RWPE1 (cell line): ENCODE results near the gene CD7.
A peak's percentile ranks its signal among the peaks of the same experiment; 100 is the strongest.

Experiments used
- CTCF ChIA-PET: fragments of 350-600 bp; sonication (Branson Sonifier 250); formaldehyde crosslinking; extraction: SDS; loops from one replicate; lab custom pipeline; 2021; lab: Yijun Ruan, JAX
- POLR2A ChIA-PET: fragments of 400-600 bp; formaldehyde crosslinking; extraction: SDS; loops from one replicate; lab custom pipeline; 2020; ENCODE audit warnings: antibody characterized with exemption; ENCODE audit not compliant: low non-redundant PET; lab: Yijun Ruan, JAX
- DNase-seq: peaks from one replicate; pipeline ENCODE4 v3.0.0; 2012; ENCODE audit warnings: low spot score
- H3K27ac ChIP-seq: fragments of 450-650 bp; 2 replicates; pipeline ENCODE4 v1.5.1; 2017
- CTCF ChIP-seq: fragments of 450-650 bp; conservative IDR thresholded peaks from 2 replicates; pipeline ENCODE4 v1.5.1; 2017; ENCODE audit warnings: low read depth, mild to moderate bottlenecking

Gene CD7

GRCh38 chr17:82300707-82301270 lies 16.6 kb downstream of the CD7 start:
- H3K27ac ChIP-seq = peak overlapping the region; percentile 100
- DNase-seq = peak; percentile 39
- ChIA-PET POLR2A (interaction anchor here (0.5 kb wide), 1 partner anchor 34 kb away, joined by 5 read pairs; no protein-coding TSS in a partner anchor), CTCF (interaction anchor here (0.6 to 1.6 kb wide), 12 partner anchors 10 to 305 kb away, joined by 3 to 5 read pairs (median 3); no protein-coding TSS in a partner anchor)
- TF ChIP-seq CTCF = peak; percentile 77

GRCh38 chr17:82300228-82300627 lies 17.2 kb downstream of the CD7 start:
- H3K27ac ChIP-seq = peak overlapping the region; percentile 100
- no peak for DNase-seq
- POLR2A ChIA-PET = no interaction called here
- CTCF ChIA-PET = interaction anchor here (0.6 to 1.1 kb wide), 5 partner anchors 31 to 303 kb away, joined by 3 to 5 read pairs (median 3); no protein-coding TSS in a partner anchor
- TF ChIP-seq CTCF = no peak

GRCh38 chr17:82299452-82299851 lies 18.0 kb downstream of the CD7 start:
- CTCF ChIA-PET = interaction anchor here (0.8 to 0.9 kb wide), 3 partner anchors 31 to 787 kb away, joined by 3 to 5 read pairs (median 3); no protein-coding TSS in a partner anchor
- H3K27ac ChIP-seq = peak overlapping the region; percentile 100
- no peak for TF ChIP-seq CTCF
- POLR2A ChIA-PET = interaction anchor here (1.9 kb wide), 1 partner anchor 34 kb away, joined by 4 read pairs; the partner anchor contains the start of gene SECTM1
- DNase-seq = no peak

- ChIA-PET POLR2A (interaction anchor here (0.8 to 1.9 kb wide), 3 partner anchors 25 to 35 kb away, joined by 4 to 5 read pairs (median 4); partner anchors contain the start of gene SECTM1), CTCF (interaction anchor here (0.6 to 0.9 kb wide), 5 partner anchors 19 to 786 kb away, joined by 3 to 5 read pairs (median 3); partner anchors contain the start of gene CD7)
- DNase-seq = no peak
- TF ChIP-seq CTCF = no peak
- peak overlapping the region; percentile 100 for H3K27ac ChIP-seq
These were observed 18.6 kb downstream of the CD7 start for GRCh38 chr17:82298538-82299421.

- TF ChIP-seq CTCF = no peak
- DNase-seq = peak; percentile 89
- CTCF ChIA-PET = interaction anchor here (0.6 to 0.9 kb wide), 5 partner anchors 19 to 53 kb away, joined by 3 to 5 read pairs (median 4); partner anchors contain the start of gene CD7
- POLR2A ChIA-PET = interaction anchor here (0.5 to 1.9 kb wide), 4 partner anchors 25 to 98 kb away, joined by 3 to 5 read pairs (median 4); partner anchors contain the start of gene SECTM1
- peak overlapping the region; percentile 100 for H3K27ac ChIP-seq
These were observed 19.5 kb downstream of the CD7 start for GRCh38 chr17:82297714-82298537.
